HepG2 (cell line): ENCODE measurements around the gene ZBTB47. TPM values are rescaled to one million over a fixed set of nuclear protein-coding genes. Genes with fewer than 3 reads are reported as not detected.

Source experiments
- FOSL2 ChIP-seq: sonication (generic); formaldehyde crosslinking; IDR thresholded peaks from 2 replicates; pipeline ENCODE4 v1.4.0; 2020; ENCODE audit warnings: missing genetic modification reagents
- HCFC1 ChIP-seq: fragments of 150-350 bp; IDR thresholded peaks from 2 replicates; pipeline ENCODE4 v1.6.1; 2014; ENCODE audit warnings: low read depth, low read length
- MAFF ChIP-seq: IDR thresholded peaks from 2 replicates; pipeline ENCODE4 v1.6.1; 2011; ENCODE audit warnings: low read depth, low read length, improper control_type of control experiment
- SOX13 ChIP-seq, 3 experiments: fragments of 450-650 bp in 1 of 3; sonication (generic) in 1 of 3; formaldehyde crosslinking in 1 of 3; IDR thresholded peaks in 2 of 3; conservative IDR thresholded peaks in 1 of 3; 2 replicates each; pipeline versions ENCODE4 v1.5.0 to v1.6.1; 2016 to 2020; ENCODE audit warnings: antibody characterized with exemption in 1 of 3, mild to moderate bottlenecking in 1 of 3, missing compliant biosample characterization in 1 of 3, missing genetic modification reagents in 1 of 3, moderate library complexity in 1 of 3
- WIZ ChIP-seq: sonication (generic); formaldehyde crosslinking; IDR thresholded peaks from 2 replicates; pipeline ENCODE4 v1.5.1; 2020; ENCODE audit warnings: mild to moderate bottlenecking, missing genetic modification reagents
- ZNF12 ChIP-seq: sonication (generic); formaldehyde crosslinking; IDR thresholded peaks from 2 replicates; pipeline ENCODE4 v1.5.0; 2020; ENCODE audit warnings: missing genetic modification reagents
- ZNF460 ChIP-seq: sonication (generic); formaldehyde crosslinking; IDR thresholded peaks from 2 replicates; pipeline ENCODE4 v1.5.1; 2020; ENCODE audit warnings: missing genetic modification reagents, mild to moderate bottlenecking, borderline replicate concordance
- ZNF562 ChIP-seq: sonication (generic); formaldehyde crosslinking; IDR thresholded peaks from 2 replicates; pipeline ENCODE4 v1.8.0; 2022; ENCODE audit warnings: missing genetic modification reagents, borderline replicate concordance
- ZNF629 ChIP-seq: sonication (generic); formaldehyde crosslinking; conservative IDR thresholded peaks from 2 replicates; pipeline ENCODE4 v1.5.0; 2020; ENCODE audit warnings: missing genetic modification reagents
- polyA plus RNA-seq, 8 experiments: library from polyadenylated mRNA; depleted of rRNA in 3 of 8; stranded (reverse) in 7 of 8; unstranded in 1 of 8; fragments of >200 nt; fragmentation: Illumina TruSeq in 4 of 8; extraction: Trizol in 4 of 8; gene quantifications; 2 replicates each; pipeline versions ENCODE4 v1.2.1 to v1.2.3, GENCODE V29; 2011 to 2016; ENCODE audit warnings: low read depth in 4 of 8, missing spikeins in 1 of 8, mixed read lengths in 1 of 8; ENCODE audit not compliant: insufficient read depth in 1 of 8
- total RNA-seq, 5 experiments: library from RNA; depleted of rRNA; stranded (reverse); fragments of >200 nt; fragmentation: Illumina TruSeq; extraction: Trizol; gene quantifications; 2 replicates each; pipeline ENCODE4 v1.2.3, GENCODE V29; 2016; ENCODE audit warnings: low read depth in 1 of 5
- TF ChIP-seq, protein P1 (sequence below): sonication (generic); formaldehyde crosslinking; IDR thresholded peaks from 2 replicates; pipeline ENCODE4 v1.4.0; 2020; ENCODE audit warnings: missing genetic modification reagents, borderline replicate concordance
- TF ChIP-seq, protein P2 (sequence below): sonication (generic); formaldehyde crosslinking; IDR thresholded peaks from 2 replicates; pipeline ENCODE4 v1.4.0; 2020; ENCODE audit warnings: missing genetic modification reagents, borderline replicate concordance
- TF ChIP-seq, protein P3 (sequence below): sonication (generic); formaldehyde crosslinking; IDR thresholded peaks from 2 replicates; pipeline ENCODE4 v1.9.0; 2021; ENCODE audit warnings: mild to moderate bottlenecking, missing genetic modification reagents
- TF ChIP-seq, protein P4 (sequence below): sonication (generic); formaldehyde crosslinking; IDR thresholded peaks from 2 replicates; pipeline ENCODE4 v1.8.1; 2023; ENCODE audit warnings: mild to moderate bottlenecking, missing genetic modification reagents
- TF ChIP-seq, protein P5 (sequence below): sonication (generic); formaldehyde crosslinking; IDR thresholded peaks from 2 replicates; pipeline ENCODE4 v1.5.1; 2020; ENCODE audit warnings: mild to moderate bottlenecking, missing genetic modification reagents, moderate library complexity

ZBTB47 gene
- total and polyA plus RNA-seq, 2 of the 13 experiments (the other 11 are each of a cell fraction or from before 2014, with no cell fraction given), result 1.5 to 3.1 TPM

DNA sequence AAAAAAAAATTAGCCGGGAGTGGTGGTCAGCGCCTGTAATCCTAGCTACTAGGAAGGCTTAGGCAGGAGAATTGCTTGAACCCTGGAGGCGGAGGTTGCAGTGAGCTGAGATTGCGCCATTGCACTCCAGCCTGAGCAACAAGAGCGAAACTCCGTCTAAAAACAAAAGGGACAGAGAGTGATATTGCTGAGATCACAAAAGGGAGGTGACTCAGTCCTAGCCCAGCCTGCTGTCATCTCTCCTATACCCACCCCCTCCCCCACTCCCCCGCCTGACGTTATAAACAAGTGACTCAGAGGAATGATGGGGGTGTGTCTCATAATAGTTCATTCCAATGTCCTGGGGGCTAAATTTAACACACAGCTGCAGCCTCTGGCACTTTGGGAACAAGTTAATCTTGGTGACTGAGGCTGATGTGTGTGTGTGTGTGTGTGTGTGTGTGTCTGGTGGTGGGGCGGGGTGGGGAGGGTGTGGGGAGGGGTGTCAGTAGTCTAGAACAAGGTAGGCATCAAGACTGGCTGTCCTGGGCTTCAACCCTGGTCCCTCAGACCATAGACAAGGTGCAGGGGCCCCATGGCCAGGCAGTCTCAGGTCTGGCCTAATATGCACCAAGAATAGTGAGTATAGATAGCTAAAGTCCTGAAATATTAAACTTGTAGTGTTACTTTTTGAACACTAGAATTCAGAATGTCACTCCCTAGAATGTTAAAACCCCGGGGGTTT lies 30.5 kb downstream of the ZBTB47 start (continued):
- TF ChIP-seq ZNF12, result 0 out of 2 replicates have a peak, but pooled peaks have one; percentile 32
- TF ChIP-seq ZNF460 (CRISPR knock-in tag), result no peak
- no peak for TF ChIP-seq SOX13 (IDR thresholded peaks at IDR 0.05)
- peak in 1 of 2 experiments; percentile 11; a peak in 1 of 4 replicates for TF ChIP-seq SOX13 (CRISPR knock-in tag; conservative IDR thresholded peaks at IDR 0.05 in 1 of 2, IDR thresholded peaks at IDR 0.05 in 1 of 2)
- TF ChIP-seq, protein P1, sequence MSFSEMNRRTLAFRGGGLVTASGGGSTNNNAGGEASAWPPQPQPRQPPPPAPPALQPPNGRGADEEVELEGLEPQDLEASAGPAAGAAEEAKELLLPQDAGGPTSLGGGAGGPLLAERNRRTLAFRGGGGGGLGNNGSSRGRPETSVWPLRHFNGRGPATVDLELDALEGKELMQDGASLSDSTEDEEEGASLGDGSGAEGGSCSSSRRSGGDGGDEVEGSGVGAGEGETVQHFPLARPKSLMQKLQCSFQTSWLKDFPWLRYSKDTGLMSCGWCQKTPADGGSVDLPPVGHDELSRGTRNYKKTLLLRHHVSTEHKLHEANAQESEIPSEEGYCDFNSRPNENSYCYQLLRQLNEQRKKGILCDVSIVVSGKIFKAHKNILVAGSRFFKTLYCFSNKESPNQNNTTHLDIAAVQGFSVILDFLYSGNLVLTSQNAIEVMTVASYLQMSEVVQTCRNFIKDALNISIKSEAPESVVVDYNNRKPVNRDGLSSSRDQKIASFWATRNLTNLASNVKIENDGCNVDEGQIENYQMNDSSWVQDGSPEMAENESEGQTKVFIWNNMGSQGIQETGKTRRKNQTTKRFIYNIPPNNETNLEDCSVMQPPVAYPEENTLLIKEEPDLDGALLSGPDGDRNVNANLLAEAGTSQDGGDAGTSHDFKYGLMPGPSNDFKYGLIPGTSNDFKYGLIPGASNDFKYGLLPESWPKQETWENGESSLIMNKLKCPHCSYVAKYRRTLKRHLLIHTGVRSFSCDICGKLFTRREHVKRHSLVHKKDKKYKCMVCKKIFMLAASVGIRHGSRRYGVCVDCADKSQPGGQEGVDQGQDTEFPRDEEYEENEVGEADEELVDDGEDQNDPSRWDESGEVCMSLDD, result no peak
- no peak for TF ChIP-seq ZNF562 (CRISPR knock-in tag)
- TF ChIP-seq FOSL2 (CRISPR knock-in tag), result peak; percentile 80
- no peak for TF ChIP-seq ZNF629
- TF ChIP-seq, protein P2, sequence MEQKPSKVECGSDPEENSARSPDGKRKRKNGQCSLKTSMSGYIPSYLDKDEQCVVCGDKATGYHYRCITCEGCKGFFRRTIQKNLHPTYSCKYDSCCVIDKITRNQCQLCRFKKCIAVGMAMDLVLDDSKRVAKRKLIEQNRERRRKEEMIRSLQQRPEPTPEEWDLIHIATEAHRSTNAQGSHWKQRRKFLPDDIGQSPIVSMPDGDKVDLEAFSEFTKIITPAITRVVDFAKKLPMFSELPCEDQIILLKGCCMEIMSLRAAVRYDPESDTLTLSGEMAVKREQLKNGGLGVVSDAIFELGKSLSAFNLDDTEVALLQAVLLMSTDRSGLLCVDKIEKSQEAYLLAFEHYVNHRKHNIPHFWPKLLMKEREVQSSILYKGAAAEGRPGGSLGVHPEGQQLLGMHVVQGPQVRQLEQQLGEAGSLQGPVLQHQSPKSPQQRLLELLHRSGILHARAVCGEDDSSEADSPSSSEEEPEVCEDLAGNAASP (CRISPR knock-in tag), result no peak
- no peak for TF ChIP-seq WIZ
- TF ChIP-seq, protein P3, sequence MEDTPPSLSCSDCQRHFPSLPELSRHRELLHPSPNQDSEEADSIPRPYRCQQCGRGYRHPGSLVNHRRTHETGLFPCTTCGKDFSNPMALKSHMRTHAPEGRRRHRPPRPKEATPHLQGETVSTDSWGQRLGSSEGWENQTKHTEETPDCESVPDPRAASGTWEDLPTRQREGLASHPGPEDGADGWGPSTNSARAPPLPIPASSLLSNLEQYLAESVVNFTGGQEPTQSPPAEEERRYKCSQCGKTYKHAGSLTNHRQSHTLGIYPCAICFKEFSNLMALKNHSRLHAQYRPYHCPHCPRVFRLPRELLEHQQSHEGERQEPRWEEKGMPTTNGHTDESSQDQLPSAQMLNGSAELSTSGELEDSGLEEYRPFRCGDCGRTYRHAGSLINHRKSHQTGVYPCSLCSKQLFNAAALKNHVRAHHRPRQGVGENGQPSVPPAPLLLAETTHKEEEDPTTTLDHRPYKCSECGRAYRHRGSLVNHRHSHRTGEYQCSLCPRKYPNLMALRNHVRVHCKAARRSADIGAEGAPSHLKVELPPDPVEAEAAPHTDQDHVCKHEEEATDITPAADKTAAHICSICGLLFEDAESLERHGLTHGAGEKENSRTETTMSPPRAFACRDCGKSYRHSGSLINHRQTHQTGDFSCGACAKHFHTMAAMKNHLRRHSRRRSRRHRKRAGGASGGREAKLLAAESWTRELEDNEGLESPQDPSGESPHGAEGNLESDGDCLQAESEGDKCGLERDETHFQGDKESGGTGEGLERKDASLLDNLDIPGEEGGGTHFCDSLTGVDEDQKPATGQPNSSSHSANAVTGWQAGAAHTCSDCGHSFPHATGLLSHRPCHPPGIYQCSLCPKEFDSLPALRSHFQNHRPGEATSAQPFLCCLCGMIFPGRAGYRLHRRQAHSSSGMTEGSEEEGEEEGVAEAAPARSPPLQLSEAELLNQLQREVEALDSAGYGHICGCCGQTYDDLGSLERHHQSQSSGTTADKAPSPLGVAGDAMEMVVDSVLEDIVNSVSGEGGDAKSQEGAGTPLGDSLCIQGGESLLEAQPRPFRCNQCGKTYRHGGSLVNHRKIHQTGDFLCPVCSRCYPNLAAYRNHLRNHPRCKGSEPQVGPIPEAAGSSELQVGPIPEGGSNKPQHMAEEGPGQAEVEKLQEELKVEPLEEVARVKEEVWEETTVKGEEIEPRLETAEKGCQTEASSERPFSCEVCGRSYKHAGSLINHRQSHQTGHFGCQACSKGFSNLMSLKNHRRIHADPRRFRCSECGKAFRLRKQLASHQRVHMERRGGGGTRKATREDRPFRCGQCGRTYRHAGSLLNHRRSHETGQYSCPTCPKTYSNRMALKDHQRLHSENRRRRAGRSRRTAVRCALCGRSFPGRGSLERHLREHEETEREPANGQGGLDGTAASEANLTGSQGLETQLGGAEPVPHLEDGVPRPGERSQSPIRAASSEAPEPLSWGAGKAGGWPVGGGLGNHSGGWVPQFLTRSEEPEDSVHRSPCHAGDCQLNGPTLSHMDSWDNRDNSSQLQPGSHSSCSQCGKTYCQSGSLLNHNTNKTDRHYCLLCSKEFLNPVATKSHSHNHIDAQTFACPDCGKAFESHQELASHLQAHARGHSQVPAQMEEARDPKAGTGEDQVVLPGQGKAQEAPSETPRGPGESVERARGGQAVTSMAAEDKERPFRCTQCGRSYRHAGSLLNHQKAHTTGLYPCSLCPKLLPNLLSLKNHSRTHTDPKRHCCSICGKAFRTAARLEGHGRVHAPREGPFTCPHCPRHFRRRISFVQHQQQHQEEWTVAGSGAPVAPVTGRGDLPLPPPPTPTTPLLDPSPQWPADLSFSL, result no peak
- TF ChIP-seq HCFC1, result no peak
- TF ChIP-seq MAFF, result peak; percentile 33; the same call in 1 of the 2 replicates
- TF ChIP-seq, protein P4, sequence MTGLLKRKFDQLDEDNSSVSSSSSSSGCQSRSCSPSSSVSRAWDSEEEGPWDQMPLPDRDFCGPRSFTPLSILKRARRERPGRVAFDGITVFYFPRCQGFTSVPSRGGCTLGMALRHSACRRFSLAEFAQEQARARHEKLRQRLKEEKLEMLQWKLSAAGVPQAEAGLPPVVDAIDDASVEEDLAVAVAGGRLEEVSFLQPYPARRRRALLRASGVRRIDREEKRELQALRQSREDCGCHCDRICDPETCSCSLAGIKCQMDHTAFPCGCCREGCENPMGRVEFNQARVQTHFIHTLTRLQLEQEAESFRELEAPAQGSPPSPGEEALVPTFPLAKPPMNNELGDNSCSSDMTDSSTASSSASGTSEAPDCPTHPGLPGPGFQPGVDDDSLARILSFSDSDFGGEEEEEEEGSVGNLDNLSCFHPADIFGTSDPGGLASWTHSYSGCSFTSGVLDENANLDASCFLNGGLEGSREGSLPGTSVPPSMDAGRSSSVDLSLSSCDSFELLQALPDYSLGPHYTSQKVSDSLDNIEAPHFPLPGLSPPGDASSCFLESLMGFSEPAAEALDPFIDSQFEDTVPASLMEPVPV (CRISPR knock-in tag), result no peak
- TF ChIP-seq, protein P5, sequence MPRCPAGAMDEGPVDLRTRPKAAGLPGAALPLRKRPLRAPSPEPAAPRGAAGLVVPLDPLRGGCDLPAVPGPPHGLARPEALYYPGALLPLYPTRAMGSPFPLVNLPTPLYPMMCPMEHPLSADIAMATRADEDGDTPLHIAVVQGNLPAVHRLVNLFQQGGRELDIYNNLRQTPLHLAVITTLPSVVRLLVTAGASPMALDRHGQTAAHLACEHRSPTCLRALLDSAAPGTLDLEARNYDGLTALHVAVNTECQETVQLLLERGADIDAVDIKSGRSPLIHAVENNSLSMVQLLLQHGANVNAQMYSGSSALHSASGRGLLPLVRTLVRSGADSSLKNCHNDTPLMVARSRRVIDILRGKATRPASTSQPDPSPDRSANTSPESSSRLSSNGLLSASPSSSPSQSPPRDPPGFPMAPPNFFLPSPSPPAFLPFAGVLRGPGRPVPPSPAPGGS (CRISPR knock-in tag), result no peak
